Hepatocyte (in vitro differentiated cells): ENCODE results near the gene FXYD1. TPM values are rescaled to one million over a fixed set of nuclear protein-coding genes. Genes with fewer than 3 reads are reported as not detected.

Experiments used
- DNase-seq: peaks from one replicate; pipeline ENCODE4 v3.0.0-alpha.2; 2016; ENCODE audit warnings: low spot score
- H2AFZ ChIP-seq: fragments of 200-600 bp; sonication (generic); 2 replicates; pipeline ENCODE4 v1.6.0; 2016; ENCODE audit warnings: antibody characterized with exemption, mild to moderate bottlenecking
- H3K27ac ChIP-seq: fragments of 200-600 bp; sonication (generic); 2 replicates; pipeline ENCODE4 v1.5.1; 2016; ENCODE audit warnings: mild to moderate bottlenecking
- H3K27me3 ChIP-seq: fragments of 200-600 bp; sonication (generic); 2 replicates; pipeline ENCODE4 v1.6.1; 2016
- H3K36me3 ChIP-seq: fragments of 200-600 bp; sonication (generic); replicated peaks from 2 replicates; pipeline ENCODE4 v1.5.1; 2016; ENCODE audit warnings: low read depth; ENCODE audit not compliant: insufficient read depth
- H3K4me1 ChIP-seq: fragments of 200-600 bp; sonication (generic); 2 replicates; pipeline ENCODE4 v1.5.1; 2016; ENCODE audit warnings: mild to moderate bottlenecking, moderate library complexity; ENCODE audit not compliant: insufficient read depth
- H3K4me2 ChIP-seq: fragments of 200-600 bp; sonication (generic); 2 replicates; pipeline ENCODE4 v1.6.0; 2016
- H3K4me3 ChIP-seq: fragments of 200-600 bp; sonication (generic); 2 replicates; pipeline ENCODE4 v1.5.1; 2016; ENCODE audit warnings: mild to moderate bottlenecking
- H3K79me2 ChIP-seq: fragments of 200-600 bp; sonication (generic); 2 replicates; pipeline ENCODE4 v1.6.0; 2017; ENCODE audit warnings: mild to moderate bottlenecking
- H3K9me2 ChIP-seq: fragments of 200-600 bp; sonication (generic); replicated peaks from 2 replicates; pipeline ENCODE4 v1.6.0; 2017; ENCODE audit warnings: mild to moderate bottlenecking; ENCODE audit not compliant: insufficient read depth
- H3K9me3 ChIP-seq: fragments of 200-600 bp; sonication (generic); 2 replicates; pipeline ENCODE4 v1.5.1; 2016; ENCODE audit warnings: low read depth, mild to moderate bottlenecking
- H4K20me1 ChIP-seq: fragments of 200-600 bp; sonication (generic); 2 replicates; pipeline ENCODE4 v1.6.0; 2016; ENCODE audit warnings: mild to moderate bottlenecking; ENCODE audit not compliant: insufficient read depth, poor library complexity, severe bottlenecking
- CTCF ChIP-seq: fragments of 200-600 bp; sonication (generic); IDR thresholded peaks from 2 replicates; pipeline ENCODE4 v1.5.1; 2016; ENCODE audit warnings: antibody characterized with exemption, mild to moderate bottlenecking; ENCODE audit not compliant: poor library complexity
- EZH2 ChIP-seq: fragments of 200-600 bp; sonication (generic); IDR thresholded peaks from 2 replicates; pipeline ENCODE4 v1.6.1; 2016; ENCODE audit warnings: antibody characterized with exemption, mild to moderate bottlenecking, borderline replicate concordance
- EZH2phosphoT487 ChIP-seq: fragments of 200-600 bp; sonication (generic); IDR thresholded peaks from one replicate; pipeline ENCODE4 v1.6.1; 2018; ENCODE audit warnings: antibody characterized with exemption, mild to moderate bottlenecking, low read depth, moderate library complexity; ENCODE audit not compliant: unreplicated experiment, severe bottlenecking
- WGBS: methylation state at CpG from one replicate; pipeline ENCODE4 v1.1.6; 2016; ENCODE audit warnings: low lambda C conversion rate; ENCODE audit errors: missing lambda C conversion rate; 5-methylcytosine and 5-hydroxymethylcytosine counted together
- polyA plus RNA-seq: library from polyadenylated mRNA; unstranded; fragments of >200 nt; fragmentation: Nextera tagmentation; extraction: Ambion mirVana; gene quantifications from 2 replicates; pipeline ENCODE4 v1.2.1, GENCODE V29; 2016
- total RNA-seq: library from RNA; depleted of rRNA; stranded (reverse); fragments of >200 nt; gene quantifications from 2 replicates; pipeline ENCODE4 v1.2.3, GENCODE V29; 2014

FXYD1 gene
- total and polyA plus RNA-seq, 2 experiments from 2014 or later = 2.9 to 22.0 TPM

GRCh38 chr19:35176181-35176570, 37.6 kb downstream of the FXYD1 start:
- Histone ChIP-seq H3K27me3 (no peaks in the 10 kb centered on the region), H3K36me3 (no peaks in the 10 kb centered on the region), H4K20me1 (no peaks in the 10 kb centered on the region), H2AFZ (no peak overlapping the region), H3K4me3 (no peak overlapping the region), H3K9me3 (no peaks in the 10 kb centered on the region), H3K27ac (no peak overlapping the region), H3K4me2 (no peak overlapping the region), H3K9me2 (no peaks in the 10 kb centered on the region), H3K79me2 (no peaks in the 10 kb centered on the region), H3K4me1 (no peaks in the 10 kb centered on the region)
- no peak for TF ChIP-seq EZH2
- no peak for TF ChIP-seq CTCF
- TF ChIP-seq EZH2phosphoT487 = no peak
- WGBS = 87% methylated on average over 3 of the region's 3 CpGs
- DNase-seq = no peak

- Histone ChIP-seq H3K27ac (no peak overlapping the region), H4K20me1 (no peaks in the 10 kb centered on the region), H3K4me2 (no peak overlapping the region), H3K9me2 (no peaks in the 10 kb centered on the region), H2AFZ (no peak overlapping the region), H3K4me3 (no peak overlapping the region), H3K27me3 (no peaks in the 10 kb centered on the region), H3K36me3 (no peaks in the 10 kb centered on the region), H3K4me1 (no peaks in the 10 kb centered on the region), H3K79me2 (no peaks in the 10 kb centered on the region), H3K9me3 (no peaks in the 10 kb centered on the region)
- TF ChIP-seq CTCF = no peak
- no peak for TF ChIP-seq EZH2
- TF ChIP-seq EZH2phosphoT487 = no peak
- WGBS = 74% methylated on average over 7 of the region's 7 CpGs
- DNase-seq = no peak
These were observed 39.0 kb downstream of the FXYD1 start for GRCh38 chr19:35177377-35178274.

GRCh38 chr19:35178701-35179100, 40.1 kb downstream of the FXYD1 start:
- TF ChIP-seq EZH2 = no peak
- no peak for TF ChIP-seq CTCF
- Histone ChIP-seq H3K27ac (no peak overlapping the region), H3K9me2 (no peaks in the 10 kb centered on the region), H3K4me2 (no peak overlapping the region), H4K20me1 (no peaks in the 10 kb centered on the region), H3K79me2 (no peaks in the 10 kb centered on the region), H3K36me3 (no peaks in the 10 kb centered on the region), H3K4me1 (no peaks in the 10 kb centered on the region), H3K27me3 (no peaks in the 10 kb centered on the region), H3K4me3 (no peak overlapping the region), H2AFZ (no peak overlapping the region), H3K9me3 (no peaks in the 10 kb centered on the region)
- 69% methylated on average over 2 of the region's 2 CpGs for WGBS
- DNase-seq = no peak
